Measurements from ENCODE around the gene SPATA31A6.
"Not testable (repeated sequence)": the region's sequence is repeated elsewhere in the genome, so short reads cannot be mapped to it uniquely, and the experiment has no call there.

SPATA31A6 gene

DNA sequence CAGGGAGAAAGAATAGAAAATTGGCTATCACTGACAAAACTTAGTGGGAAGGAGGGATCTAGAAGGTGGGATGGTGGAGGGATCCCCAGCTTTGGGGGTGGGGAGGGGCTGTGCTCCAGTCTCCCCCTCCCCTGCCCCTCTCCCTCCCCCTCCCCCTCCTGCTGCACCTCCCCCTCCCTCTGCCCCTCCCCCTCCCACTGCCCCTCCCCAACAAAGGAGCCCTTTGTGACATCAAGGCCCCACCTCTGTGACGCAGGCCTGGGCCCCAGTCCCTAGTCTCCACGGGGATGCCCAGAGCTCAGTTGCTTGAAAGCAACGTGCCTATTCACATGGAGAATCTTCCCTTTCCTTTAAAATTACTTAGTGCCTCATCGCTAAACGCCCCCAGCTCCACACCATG, at the start of gene SPATA31A6:
Gene SPATA31A6, plus strand, starts transcription at position 301 of the 400 bp plus-strand sequence. Its CDS starts 29 bp downstream, at position 330.
- not testable (repeated sequence) for DNase-seq

DNA sequence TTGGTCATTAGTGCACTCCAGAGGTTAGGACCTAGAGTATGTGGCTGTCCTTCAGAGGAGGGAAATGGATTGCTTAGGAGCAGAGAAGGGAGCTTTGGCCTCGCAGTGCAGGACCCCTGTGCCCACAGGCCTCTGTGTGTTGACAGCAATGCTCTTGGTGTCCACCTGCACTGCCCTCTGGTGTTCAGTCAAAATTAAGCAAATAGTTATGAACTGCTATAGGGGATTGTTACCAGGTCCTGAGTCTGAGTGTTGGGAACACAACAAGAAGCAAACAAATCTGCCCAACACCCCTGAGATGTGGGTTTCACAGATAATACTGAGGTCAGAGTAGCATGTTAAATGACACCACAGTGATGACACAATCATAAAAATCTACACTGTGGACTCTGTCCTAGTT, 23.2 kb upstream of the SPATA31A6 start:
- DNase-seq: not testable (repeated sequence)

DNA sequence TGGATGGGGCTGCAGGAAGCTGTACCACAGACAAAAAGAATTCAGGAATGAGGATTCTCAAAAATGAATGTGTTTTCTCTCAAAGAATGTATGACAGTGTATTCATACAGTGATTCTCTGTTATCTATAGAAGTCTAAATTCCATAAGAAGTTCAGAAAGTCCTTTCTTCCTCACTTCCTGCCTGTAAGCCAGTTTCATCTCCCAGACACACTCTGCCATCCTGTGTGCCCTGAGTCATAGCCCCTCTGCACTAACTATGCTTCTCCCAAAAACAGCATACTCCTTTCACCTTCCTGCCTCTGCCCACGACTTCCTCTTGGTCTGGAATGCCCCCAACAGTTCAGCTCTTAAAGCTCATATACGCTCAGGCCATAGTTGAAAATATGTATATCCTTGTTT, 36.4 kb downstream of the SPATA31A6 start:
- not testable (repeated sequence) for DNase-seq

DNA sequence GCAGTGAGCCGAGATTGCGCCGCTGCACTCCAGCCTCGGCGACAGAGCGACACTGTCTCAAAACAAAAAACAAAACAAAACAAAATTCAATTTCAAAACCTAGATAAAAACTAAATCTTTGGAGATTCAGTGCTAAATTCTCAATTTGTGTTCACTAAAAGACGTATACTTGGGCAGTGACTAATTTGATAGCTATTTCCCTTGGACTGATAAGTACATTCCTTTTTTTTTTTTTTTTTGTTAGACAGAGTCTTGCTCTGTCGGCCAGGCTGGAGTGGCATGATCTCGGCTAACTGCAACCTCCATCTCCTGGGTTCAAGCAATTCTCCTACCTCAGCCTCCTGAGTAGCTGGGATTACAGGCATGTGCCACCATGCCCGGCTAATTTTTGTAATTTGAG, 39.8 kb downstream of the SPATA31A6 start:
- not testable (repeated sequence) for DNase-seq

DNA sequence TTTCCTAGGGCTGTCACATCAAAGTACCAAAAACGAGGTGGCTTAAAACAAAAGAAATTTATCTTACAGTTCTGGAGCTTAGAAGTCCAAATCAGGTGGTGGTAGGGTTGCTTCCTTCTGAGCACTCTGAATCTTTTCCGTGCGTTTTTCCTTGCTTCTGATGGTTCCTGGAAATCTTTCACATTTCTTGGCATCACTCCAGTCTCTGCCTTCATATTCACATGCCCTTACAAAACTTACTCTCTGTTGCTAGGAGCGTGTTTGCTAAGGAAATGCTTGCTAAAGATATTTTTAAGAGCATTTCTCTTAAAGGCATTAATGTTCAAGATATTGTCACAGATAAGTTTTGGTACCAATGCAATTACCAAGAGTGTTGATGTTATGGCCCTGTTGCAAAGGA, 49.6 kb downstream of the SPATA31A6 start:
- not testable (repeated sequence) for DNase-seq

DNA sequence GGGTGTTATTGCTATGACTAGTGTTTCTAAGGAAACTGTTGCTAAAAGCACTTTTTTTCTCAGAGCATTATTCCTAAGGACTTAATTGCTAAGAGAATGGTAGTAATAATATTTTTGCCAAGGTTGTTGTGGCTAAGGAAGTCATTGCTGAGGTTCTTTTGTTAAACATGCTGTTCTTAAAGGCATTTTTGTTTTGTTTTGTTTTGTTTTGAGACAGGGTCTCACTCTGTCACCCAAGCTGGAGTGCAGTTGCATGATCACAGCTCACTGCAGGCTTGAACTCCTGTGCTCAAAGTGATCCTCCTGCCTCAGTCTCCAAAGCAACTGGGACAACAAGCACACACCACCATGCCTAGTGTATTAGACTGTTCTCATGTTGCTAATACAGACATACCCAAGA, 51.2 kb downstream of the SPATA31A6 start:
- not testable (repeated sequence) for DNase-seq

DNA sequence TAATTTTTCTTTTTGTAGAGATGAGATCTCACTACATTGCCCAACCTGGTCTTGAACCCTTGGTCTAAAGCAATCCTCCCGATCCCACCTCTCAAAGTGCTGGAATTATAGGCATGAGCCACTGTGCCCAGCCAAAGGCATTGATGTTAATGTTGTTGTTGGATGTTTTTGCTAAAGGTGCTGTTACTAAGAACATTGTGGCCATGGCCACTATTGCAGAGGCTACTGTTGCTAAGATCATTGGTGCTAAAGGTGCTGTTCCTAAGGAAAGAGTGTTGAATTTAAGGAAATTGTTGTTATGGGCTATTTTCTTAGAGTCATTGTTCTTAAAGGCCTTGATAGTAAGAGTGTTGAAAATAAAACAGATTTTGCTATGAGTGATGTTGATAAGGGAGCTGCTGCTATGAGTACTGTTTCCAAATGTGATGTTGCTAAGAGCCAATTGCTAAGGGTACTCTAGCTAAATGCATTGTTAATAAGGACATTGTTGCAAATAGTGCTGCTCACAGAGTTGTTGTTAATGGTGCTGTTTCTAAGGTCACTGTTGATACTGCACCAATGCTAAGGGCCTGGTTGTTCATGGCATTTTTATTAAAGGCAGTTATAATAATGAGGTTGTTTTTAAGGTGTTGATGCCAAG, 52.0 kb downstream of the SPATA31A6 start:
- not testable (repeated sequence) for DNase-seq

DNA sequence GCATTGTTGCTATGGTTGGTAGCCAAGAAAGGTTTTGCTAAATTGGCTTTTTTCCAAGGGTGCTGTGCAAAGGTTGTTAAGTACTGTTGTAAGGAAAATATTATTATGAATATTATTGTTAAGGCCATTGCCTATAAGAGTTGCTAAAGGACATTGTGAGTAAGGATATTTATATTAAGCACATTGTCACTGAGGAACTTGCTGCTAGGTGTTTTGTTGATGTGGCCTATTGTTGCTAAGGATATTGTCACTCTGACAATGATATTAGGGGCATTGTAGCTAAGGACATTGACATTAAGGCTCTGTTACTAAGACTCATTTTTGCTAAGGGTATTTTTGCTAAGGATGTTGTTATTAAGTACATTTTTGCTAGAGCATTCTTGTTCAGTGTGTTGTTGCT, 52.6 kb downstream of the SPATA31A6 start:
- not testable (repeated sequence) for DNase-seq

DNA sequence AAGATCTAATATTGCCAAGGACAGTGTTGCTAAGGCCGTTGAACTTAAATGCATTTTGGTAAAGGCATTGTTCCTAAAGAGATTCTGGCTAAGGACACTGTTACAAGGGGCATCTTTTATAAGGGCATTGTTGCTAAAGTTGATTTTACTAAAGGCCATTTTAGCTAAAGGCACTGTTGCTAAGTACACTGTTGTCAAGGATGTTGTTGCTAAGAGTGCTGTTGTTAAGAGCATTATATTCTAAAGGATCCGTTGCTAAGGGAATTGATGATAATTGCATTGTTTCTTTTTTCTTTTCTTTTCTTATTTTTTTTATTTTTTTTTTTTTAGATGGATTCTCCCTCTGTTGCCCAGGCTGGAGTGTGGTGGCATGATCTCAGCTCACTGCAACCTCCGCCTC, 53.9 kb downstream of the SPATA31A6 start:
- DNase-seq: not testable (repeated sequence)

DNA sequence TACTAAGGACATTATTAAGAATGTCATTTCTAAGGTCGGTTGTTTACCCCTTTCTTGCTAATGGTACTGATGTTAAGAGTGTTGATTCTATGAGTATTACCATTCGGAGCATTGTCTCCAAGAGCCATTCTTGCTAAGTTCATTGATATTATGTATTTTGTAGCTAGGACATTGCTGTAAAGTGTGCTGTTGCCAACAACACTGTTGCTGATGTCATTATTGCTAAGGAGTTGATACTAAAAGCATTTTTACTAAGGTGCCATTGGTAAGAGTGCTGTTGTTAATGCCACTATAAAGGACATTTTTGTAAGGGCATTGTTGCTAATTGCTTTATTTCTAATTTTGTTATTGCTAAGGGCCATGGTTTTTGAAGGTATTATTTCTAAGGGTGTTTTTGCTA, 55.4 kb downstream of the SPATA31A6 start:
- not testable (repeated sequence) for DNase-seq

All from right hindlimb (tissue), 1 donor.